Activated CD4-positive, CD25-positive, alpha-beta regulatory T cell treated with anti-CD3 and anti-CD28 coated beads, Interleukin-2, amount 50 U/mL, for 24 hours (primary cell): ENCODE results near the gene CLEC4F.
"Not testable (repeated sequence)": the region's sequence is repeated elsewhere in the genome, so short reads cannot be mapped to it uniquely, and the experiment has no call there.

Experiments
- ATAC-seq, 2 donors: fragments of 150-1000 bp; cut with Tn5 transposase; one replicate each; pipeline ENCODE4 v1.10.0; 2021; ENCODE audit warnings: mild to moderate bottlenecking in 1 of 2, moderate library complexity in 1 of 2

CLEC4F gene

DNA sequence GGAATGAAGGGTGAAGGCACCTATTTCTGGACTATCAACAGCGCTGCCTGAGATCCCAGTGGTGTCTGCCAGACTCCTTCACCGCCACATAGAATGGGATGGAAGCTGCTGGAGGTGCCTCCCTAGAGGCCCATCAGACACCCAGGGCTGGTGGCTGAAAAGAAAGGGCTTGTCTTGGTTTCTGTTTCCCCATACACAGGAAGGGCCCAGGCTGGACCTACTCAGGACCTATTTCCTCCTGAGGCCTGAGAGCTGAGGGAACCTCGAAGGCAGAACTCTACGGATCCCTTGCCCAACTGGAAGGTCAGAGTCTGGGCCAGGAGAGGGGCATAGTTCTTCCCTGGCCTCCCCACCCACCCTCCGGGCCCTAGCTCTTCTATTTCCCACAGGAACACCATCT is 2.9 kb upstream of the CLEC4F start:
- no peak for ATAC-seq

DNA sequence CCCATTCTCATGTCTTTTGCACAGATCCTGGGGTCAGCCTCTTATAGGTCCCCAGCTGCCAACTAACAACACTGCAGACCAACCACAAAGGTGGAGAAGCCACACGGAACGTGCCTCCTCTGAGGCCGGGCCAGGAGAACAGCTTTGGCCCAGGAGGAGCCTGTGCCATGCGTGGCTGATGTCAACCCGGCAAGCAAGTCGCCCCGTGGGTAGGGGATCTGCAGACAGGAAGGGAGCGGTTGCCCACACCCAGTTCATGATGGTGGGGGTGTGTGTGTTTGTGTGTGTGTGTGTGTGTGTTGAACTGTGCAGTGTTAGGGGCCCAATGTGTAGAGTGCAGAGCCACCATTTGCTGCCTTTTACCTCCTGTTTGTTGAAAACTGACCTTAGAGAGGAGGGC is 2.4 kb upstream of the CLEC4F start:
- ATAC-seq: no peak

DNA sequence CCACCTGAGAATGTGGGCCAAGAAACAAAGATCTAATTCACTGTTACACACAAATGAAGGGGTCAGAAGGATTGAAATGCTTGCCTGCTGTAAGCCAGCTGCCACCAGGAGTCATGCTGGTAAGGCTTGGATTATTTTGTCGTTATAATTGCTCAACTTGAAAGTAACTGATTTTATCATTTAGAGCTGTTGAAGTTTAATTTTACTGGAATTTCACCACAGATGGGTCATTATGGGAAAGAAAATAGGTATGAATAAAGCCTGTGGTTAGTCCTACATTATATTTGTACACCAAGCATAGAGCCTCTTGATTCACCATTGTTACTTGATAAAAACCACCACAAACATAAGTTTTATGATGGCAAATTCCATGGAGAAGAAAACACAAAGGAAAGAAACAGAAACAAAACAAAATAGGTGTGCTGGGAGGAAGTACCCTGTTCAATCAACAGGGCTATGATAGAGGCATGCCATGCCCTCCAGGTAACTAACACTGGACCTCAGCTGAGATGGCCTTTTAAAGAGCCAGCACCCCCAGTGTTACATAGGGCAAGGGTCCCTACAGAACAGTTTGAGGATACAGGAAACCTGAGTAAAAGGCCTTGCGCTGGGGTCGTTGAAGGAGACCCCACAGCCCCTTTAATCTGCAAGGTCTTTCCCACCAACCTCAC is 3.0 kb downstream of the CLEC4F start:
- ATAC-seq: no peak

DNA sequence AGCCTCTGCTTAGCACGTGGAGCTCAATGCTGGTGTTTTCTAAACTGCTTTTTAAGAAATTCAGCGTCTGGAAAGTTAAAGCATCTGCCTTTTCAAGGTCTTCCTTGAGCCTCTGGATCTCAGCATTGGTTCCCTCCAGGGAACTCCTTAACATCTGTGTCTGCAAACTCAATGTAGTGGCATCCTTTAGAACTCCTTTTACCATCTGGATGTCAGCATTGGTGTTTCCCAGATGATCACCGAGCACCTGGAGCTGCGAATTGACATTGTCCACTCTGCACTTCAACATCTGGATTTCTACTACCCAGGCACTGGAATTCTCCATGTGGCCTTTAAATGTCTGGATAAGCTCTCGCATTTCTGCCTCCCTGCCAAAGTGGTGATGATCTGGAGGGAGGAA is 3.7 kb downstream of the CLEC4F start:
- ATAC-seq: no peak

DNA sequence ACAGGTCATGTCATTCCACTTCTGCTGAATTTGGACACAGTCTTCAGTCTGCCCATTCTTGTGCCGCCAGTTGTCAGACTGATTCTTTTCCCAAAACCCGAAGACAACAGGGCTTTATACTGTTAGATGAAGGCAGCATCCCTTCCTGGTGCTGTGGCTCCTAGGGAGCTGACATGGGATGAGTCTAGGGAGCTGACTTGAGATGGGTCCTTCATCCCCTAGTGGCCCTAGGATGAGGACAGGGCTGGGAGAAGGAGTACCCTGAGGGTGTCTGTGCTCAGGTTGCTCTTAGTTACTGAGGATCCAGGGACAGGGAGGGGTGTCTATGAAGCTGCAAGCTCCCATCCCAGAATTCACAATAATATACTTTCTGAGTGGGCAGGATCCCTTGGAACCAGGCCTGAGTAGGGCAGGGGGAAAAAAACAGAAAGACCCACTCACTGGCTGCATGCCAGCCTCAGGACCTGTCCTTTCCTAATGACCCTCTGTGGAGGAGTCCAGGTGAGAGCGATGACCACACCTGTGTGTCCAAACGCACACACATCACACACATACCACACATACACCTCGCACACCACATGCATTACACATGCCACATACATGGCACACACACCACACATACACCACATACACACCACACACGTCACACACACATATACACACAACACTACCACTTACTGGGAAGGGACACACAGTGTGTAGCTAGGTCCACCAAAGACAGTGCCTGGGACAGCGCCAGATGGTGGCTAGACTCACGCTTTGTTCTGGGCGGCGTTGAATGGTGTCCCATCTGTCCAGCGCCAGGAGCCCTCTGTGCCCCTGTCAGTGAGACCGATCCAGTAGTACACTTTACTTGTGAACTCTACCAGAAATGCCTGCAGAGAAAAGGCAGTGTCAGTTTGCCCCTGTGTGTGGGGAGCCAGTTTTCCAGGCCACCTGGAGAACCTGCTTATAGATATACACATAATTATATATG is 11.1 kb downstream of the CLEC4F start:
- no peak for ATAC-seq

DNA sequence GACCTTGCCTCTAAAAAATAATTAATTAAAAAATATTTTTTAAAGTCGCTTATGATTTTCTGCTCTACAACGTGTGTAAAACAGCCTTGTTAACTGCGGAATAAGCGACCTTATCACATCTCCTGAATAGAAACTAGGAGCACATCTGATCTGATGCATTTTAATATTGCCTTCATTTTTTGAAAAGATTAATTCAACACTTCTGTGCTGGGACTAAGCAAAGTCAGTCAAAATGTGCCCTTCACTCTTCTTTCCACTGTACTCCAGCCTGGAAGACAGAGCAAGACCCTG is 12.6 kb downstream of the CLEC4F start:
- no peak for ATAC-seq

DNA sequence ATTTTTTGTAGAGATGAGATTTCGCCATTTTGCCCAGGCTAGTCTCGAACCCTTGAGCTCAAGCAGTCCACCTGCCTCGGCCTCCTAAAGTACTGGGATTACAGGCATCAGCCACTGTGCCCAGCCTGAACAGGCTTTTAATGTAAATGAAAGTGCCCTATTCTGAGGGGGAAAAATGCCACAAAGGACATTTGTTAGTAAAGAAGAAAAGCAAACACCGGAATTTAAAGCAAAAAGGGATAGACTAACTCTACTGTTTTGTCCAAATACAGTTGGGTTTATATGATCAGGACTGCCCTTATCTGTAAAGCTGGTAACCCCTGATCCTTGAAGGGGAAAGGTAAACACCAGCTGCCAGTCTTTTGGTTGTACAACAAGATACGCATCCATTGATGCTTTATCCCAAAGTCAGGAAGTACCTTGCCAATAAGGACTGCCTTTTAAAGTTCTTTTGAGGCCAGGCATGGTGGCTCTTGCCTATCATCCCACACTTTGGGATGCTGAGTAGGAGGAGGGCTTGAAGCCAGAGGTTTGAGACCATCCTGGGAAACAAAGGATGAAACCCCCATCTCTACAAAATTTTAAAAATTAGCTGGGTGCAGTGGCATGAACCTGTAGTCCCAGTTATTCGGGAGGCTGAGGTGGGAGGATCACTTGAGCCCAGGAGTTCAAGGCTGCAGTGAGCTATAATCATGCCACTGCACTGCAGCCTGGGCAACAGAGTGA is 13.1 kb downstream of the CLEC4F start:
- ATAC-seq: no peak

DNA sequence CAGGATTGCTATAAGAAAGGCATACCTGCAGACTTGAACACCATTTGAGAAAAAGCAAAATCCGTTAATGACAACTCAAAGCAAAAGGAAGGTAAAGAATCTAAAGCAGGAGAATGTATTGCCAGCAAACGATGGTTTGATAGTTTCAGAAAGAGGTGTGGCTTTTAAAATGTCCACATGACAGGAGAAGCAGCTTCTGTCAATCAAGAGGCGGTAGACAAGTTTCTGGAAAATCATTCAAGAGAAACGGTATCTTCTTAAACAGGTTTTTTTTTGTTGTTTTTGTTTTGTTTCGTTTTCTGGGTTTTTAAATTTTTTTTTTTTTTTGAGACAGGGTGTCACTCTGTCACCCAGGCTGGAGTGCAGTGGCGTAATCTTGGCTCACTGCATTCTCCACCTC is 13.8 kb downstream of the CLEC4F start:
- no peak for ATAC-seq

DNA sequence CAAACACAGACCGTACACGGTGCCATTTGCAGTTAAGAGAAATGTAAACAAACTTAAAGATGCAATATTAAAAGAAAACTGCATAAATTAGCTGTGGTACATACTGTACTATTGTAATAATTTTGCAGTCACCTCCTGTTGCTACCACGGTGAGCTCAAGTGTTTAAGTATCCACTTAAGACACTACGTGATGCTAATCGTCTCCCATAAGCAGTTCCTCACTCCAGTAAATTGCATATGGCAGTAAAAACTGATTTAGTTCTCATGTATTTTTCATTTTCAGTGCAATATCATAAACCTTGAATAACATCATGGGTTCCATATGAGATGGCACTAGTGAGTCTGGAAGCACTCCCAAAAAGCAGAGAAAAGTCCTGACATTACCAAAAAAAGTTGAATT is 14.4 kb downstream of the CLEC4F start:
- no peak for ATAC-seq

DNA sequence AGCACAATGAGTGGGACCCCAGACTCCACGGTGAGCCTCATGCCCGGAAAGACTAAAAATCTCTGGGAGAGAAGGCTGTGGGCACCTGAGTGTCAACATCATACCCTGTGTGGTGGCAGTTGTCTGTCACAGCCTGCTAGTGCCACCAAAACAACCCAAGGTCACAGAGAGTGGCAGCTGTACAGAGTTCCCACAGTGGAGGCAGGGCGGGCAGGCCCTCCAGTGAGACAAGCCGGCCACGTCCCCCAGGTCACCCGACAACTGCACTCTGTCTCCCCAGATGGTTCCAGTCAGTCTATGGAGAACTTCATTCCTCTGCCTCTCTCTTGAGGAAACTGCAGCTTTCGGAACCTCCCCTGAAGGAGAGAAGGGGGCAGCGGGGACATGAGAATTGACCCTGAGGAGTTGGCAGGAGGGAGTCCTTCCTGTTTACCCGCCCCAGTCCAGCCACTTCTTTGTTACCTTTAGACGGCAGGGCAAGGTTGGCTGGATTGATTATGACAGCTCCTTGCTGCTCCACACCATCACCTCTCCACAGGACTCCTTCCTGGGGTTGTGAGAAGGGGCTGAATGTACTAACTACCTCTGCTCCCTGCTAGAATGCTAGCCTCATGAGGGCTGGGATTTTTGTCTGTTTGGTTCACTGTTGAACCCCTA is 18.7 kb downstream of the CLEC4F start:
- ATAC-seq: no peak

DNA sequence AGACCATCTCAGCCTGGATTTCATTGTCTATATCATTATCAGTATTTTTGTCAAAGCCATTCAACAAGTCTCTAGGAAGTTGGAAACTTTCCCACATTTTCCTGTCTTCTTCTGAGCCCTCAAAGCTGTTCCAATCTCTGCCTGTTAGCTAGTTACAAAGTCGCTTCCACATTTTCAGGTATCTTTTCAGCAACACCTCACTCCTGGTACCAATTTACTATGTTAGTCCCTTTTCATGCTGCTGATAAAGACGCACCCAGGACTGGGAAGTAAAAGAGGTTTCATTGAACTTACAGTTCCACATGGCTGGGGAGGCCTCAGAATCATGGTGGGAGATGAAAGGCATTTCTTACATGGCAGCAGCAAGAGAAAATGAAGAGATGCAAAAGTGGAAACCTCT is 20.7 kb downstream of the CLEC4F start:
- ATAC-seq: no peak

DNA sequence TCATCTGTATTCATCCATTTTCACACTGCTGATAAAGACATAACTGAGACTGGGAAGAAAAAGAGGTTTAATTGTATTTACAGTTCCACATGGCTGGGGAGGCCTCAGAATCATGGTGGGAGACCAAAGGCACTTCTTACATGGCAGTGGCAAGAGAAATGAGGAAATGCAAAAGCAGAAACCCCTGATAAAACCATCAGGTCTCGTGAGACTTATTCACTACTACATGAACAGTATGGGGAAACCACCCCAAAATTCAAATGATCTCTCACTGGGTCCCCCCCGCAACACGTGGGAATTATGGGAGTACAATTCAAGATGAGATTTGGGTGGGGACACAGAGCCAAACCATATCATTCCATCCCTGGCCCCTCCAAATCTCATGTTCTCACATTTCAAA is 22.4 kb downstream of the CLEC4F start:
- ATAC-seq: not testable (repeated sequence)

DNA sequence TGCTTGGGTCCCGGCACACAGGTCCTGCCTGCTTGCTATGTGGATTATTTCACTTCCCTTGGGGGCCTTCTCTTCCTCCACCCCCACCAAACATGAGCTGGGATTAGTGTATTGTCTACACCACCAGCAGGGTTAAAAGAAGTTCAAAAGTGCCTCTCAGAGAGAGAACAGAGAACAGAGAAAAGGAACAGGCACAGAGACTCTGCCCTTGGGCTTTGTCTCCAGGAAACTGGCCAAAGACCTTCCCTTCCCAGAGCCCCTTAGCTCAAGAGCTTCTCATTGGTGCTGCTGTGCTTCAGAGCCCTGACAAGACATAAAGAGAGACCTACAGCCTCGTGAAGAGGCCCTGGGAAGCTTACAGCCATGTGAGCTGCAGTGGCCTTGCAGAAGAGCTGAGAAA is 22.9 kb downstream of the CLEC4F start:
- ATAC-seq: no peak

DNA sequence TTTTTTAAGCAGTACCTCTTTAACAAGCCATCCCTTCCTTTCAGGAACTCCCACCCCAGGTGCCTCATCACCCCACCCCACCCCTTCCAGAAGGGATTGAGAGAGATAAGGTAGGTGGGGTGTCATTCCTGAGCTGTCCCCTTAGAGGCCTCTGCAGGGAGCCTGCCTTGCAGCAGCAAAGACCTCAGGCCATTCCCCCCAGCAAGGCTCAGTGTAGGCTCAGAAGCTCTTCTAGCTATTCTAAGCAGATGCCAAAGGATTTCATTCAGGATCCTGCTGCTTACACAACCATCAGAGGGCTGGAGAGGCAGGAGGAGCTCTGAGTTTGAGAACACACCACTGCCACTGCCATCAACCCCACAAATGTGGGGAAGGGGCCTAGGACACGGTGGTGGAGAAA is 24.1 kb downstream of the CLEC4F start:
- no peak for ATAC-seq

DNA sequence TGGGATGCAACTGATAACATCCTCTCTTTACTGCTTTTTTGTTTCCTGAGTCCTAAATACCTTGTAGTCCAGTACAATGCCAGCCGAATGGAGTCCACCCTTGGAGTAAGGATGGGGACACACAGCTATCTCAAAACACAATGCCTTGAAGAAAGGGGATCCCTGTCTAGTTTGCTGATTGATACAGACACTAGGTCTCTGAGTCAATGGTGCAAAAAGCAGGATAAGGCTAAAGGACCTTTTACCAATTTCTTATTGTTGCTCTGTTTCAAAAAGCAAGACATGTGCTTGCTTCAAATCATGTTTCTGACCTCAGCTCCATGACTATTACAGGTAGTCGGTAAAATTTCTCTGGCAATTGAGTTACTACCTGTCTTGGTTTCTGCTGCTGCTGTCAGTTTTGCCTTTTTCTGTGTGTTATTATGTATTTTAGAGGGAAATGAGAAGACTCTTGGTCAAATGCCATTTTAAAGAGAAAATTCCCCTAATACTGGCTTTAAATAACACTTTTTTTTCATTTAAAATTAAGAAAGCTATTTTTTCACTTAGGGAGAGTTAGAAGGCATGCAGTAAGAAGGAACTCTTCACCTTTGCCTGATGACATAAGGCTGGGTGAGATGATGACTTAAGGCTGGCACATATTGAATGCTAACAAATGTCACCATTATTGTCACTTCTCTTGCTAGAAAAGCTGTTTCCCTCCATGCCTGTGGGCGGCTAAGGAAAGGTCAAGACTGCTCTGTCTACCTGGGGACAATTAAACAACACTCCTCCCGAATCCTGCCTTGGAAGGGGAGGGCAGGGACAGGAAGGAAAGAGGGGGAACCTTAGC is 25.0 kb downstream of the CLEC4F start:
- no peak for ATAC-seq

DNA sequence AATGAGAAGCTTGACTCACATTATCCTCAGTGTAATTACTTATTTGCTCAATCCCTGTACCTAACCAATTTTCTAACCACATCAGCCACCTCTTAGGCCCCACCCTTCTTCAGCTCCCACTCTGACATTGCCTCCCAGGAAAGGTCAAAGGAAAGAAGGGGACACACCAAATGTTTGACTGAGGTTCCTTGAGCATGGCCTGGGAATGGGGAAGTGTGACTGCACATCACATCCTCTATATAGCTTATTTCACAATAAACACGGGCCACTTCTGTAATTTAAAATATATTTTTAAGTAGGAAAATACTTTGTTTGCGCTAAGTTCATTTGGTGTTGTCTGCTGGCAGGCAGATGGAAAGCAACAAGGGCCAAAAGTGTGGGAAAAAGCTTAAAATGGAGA is 26.9 kb downstream of the CLEC4F start:
- no peak for ATAC-seq

DNA sequence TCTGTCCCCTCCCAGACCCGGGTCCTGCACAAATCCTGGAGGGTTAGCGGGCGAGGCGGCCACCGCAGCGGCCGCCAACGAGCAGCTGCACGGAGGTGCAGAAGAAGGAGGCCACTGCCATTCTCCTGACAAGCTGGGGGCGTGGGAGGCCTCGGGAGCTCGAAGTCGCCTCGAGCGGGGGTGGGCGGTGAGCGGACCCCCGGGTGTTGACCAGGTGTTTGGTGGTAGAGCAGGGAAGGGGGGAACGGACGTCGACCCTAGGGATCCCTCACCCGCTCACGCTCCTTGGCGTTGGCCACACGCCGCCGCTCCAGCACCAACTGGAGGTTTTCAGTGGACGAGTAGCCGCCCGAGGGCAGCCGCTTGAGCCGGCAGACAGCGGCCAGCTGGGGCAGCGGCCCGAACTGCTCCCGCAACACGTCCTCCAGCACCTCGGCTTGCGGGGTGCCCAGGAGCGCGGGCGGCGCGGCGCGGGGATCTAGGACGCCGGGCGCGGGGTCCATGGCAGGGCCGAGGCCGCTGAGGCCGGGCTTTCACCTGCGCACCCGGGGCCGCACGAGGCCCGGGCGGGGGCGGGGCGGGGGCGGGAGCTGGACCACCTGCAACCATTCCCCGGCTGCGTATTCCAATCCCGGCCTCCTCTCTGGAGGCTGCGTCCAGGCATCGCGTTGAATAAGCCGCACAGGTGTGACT is 30.1 kb downstream of the CLEC4F start, which contains the start of gene FIGLA:
Gene FIGLA (minus strand): TSS at position 508 of the 693 bp plus-strand sequence. CDS start 5 bp downstream, at position 503.
- no peak for ATAC-seq

DNA sequence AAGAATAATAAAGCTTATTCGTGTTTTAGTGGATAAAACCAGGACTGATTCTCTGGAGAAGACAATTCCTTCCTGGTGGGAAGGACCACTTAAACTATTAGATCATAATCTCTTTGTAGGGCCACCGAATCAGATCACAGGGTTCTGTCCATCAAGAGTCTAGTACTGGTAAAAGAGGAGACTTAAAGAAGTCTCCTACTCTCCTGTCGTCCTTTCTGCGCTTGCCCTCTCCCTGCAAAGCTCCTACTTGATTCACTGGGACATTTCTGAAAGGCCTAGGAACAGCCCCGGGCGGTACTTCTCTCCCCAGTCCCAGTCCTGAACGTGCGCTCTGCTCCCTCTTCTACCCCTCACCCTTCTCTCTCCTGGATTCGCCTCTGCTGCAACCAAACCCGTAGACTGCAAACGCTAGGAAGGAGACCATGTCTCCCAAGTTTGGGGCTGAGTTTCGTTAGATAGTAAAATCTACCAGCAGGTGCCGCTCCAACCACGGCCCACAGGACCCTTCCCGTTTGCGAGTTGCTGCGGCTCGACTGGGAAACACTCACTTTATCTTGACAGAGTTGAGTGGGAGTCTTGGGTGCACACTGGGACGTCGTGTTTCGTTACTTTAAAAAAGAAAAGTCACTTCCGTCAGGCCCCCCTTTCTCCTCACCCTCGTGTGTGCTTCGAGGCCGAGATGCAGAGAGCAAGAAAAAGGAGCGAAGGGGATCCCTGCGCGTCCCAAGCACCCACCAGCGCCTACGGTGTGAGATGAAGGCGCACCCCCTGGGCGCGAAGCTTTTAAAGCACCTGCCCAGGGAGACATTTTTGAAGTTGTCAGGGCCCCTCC is 30.9 kb downstream of the CLEC4F start:
- ATAC-seq: peak; percentile 32 to 49

DNA sequence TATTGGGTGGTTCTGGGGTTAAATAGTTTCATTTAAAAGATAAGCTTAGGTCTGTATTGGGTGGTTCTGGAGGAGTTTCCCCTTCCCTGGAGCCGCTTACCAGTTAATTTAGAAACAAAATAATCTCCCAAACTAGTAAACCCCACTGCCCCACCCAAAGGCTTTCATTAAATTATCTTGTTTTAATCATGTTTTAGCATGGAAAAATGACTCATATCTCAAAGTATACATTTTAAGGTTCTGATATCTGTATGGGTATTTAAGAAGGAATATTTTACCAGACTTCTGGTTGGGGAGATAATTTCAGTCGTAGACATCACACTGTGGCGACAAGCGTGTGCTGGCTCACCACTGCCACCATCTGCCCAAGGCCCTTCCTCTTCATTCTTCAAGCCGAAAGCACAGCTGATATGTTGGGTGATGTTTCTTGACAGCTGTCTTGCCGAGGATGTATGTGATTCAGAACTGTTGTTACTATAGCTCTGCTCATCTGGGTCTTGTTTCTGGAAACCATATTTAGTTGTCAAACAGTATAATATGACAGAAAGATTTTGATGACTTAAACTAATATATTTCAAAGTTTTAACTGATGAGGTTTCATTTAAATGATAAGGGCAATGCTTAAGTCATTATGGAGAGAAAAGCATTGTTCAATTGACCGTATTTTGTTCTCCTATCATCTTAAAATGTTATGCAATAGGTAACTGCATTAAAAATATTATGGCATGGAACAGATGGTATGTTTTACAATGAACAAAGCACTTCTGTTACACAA is 35.1 kb downstream of the CLEC4F start:
- ATAC-seq: peak; percentile 44 to 58

DNA sequence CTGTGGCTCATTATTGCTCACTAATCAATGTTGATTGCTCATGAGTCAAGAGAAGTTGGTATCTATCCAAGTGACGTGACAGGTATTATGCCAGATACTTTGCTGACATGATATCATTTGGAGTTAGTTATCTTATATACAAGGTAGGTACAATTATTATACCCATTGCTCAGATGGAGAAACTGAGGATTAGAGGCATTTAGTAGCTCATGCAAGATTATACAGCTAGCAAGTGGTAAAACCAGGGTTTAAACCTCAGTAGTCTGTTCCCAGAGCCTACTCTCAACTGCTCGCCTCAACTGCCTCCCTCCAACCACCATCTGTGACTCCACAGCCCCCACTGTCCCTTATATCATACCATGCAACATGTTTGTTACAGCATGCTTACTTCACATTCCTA is 36.1 kb downstream of the CLEC4F start:
- ATAC-seq: no peak
